K562 (cell line): Measurements from ENCODE around the gene PDE2A. TPM values are rescaled to one million over a fixed set of nuclear protein-coding genes. Genes with fewer than 3 reads are reported as not detected.
A peak's percentile ranks its signal among the peaks of the same experiment; 100 is the strongest.

Experiments used
- ATF7 ChIP-seq: fragments of 450-650 bp; IDR thresholded peaks from 2 replicates; pipeline ENCODE4 v1.7.1; 2014; ENCODE audit warnings: mild to moderate bottlenecking, moderate library complexity
- CBFB ChIP-seq: sonication (generic); formaldehyde crosslinking; IDR thresholded peaks from 2 replicates; pipeline ENCODE4 v1.4.0; 2020; ENCODE audit warnings: mild to moderate bottlenecking, missing genetic modification reagents
- EWSR1 ChIP-seq: fragments of 450-650 bp; IDR thresholded peaks from 2 replicates; pipeline ENCODE4 v1.6.1; 2018; ENCODE audit warnings: borderline replicate concordance, mild to moderate bottlenecking, low read depth, moderate library complexity; ENCODE audit not compliant: partially characterized antibody
- IRF2 ChIP-seq: sonication (generic); formaldehyde crosslinking; IDR thresholded peaks from 2 replicates; pipeline ENCODE4 v1.8.1; 2022; ENCODE audit warnings: mild to moderate bottlenecking, missing genetic modification reagents
- SMARCB1 ChIP-seq: IDR thresholded peaks from 2 replicates; pipeline ENCODE4 v1.6.1; 2011; ENCODE audit warnings: improper control_type of control experiment, low read depth; ENCODE audit not compliant: insufficient read length
- THRAP3 ChIP-seq: fragments of 450-650 bp; IDR thresholded peaks from 2 replicates; pipeline ENCODE4 v1.6.1; 2016; ENCODE audit warnings: mild to moderate bottlenecking, inconsistent platforms, borderline replicate concordance
- ZFP1 ChIP-seq: fragments of 450-650 bp; formaldehyde crosslinking; IDR thresholded peaks from 2 replicates; pipeline ENCODE4 v1.4.0; 2020; ENCODE audit warnings: mild to moderate bottlenecking, mixed read lengths
- ZMIZ1 ChIP-seq, 2 experiments: fragments of 150-350 bp in 1 of 2; IDR thresholded peaks; 2 replicates each; pipeline ENCODE4 v1.6.1; 2012 to 2016; ENCODE audit warnings: low read depth in 2 of 2, low read length in 2 of 2, mild to moderate bottlenecking in 1 of 2, moderate library complexity in 1 of 2
- ZNF3 ChIP-seq: fragments of 250-450 bp; sonication (Bioruptor Pico); IDR thresholded peaks from 2 replicates; pipeline ENCODE4 v1.5.0; 2021; ENCODE audit warnings: mild to moderate bottlenecking, moderate library complexity
- ZNF561 ChIP-seq: fragments of 450-650 bp; formaldehyde crosslinking; conservative IDR thresholded peaks from 2 replicates; pipeline ENCODE4 v1.4.0; 2020; ENCODE audit warnings: mild to moderate bottlenecking, moderate library complexity
- polyA plus RNA-seq, 8 experiments: library from polyadenylated mRNA; depleted of rRNA in 4 of 8; stranded (reverse) in 5 of 8; unstranded in 3 of 8; fragments of >200 nt; fragmentation: Nextera tagmentation in 2 of 8; fragmentation: Illumina TruSeq in 1 of 8; extraction: Ambion mirVana in 2 of 8; extraction: Trizol in 1 of 8; gene quantifications; 2 replicates each; pipeline versions ENCODE4 v1.2.1 to v1.2.3, GENCODE V29; 2011 to 2014; ENCODE audit warnings: inconsistent platforms in 1 of 8, missing spikeins in 1 of 8
- total RNA-seq, 7 experiments: library from RNA; depleted of rRNA in 6 of 7; stranded (reverse); fragments of >200 nt in 6 of 7; fragmentation: Illumina TruSeq in 2 of 7; extraction: Trizol in 2 of 7; gene quantifications; 2 replicates each; pipeline versions ENCODE4 v1.2.1 to v1.2.3, GENCODE V29; 2011 to 2021; ENCODE audit warnings: low replicate concordance in 1 of 7
- TF ChIP-seq, protein P1 (sequence below), 2 experiments: fragments of 450-650 bp in 1 of 2; sonication (generic) in 1 of 2; formaldehyde crosslinking in 1 of 2; IDR thresholded peaks; 2 replicates each; pipeline versions ENCODE4 v1.7.1 to v1.9.0; 2016 to 2022; ENCODE audit warnings: inconsistent platforms in 1 of 2, mild to moderate bottlenecking in 1 of 2, missing genetic modification reagents in 1 of 2
- TF ChIP-seq, protein P2 (sequence below), 3 experiments: IDR thresholded peaks in 2 of 3; conservative IDR thresholded peaks in 1 of 3; 2 replicates each; pipeline ENCODE4 v1.5.1; 2011 to 2012; ENCODE audit warnings: low read length in 3 of 3, mild to moderate bottlenecking in 3 of 3, control low read depth in 2 of 3, improper control_type of control experiment in 1 of 3, inconsistent platforms in 1 of 3, low read depth in 1 of 3, mixed read lengths in 1 of 3, moderate library complexity in 1 of 3; ENCODE audit not compliant: insufficient read depth in 2 of 3

The PDE2A gene
- total and polyA plus RNA-seq, 9 of the 15 experiments (the other 6 are each of a cell fraction or from before 2014, with no cell fraction given), result 0.07 to 15.2 (median 1.6) TPM; not detected in 1

DNA sequence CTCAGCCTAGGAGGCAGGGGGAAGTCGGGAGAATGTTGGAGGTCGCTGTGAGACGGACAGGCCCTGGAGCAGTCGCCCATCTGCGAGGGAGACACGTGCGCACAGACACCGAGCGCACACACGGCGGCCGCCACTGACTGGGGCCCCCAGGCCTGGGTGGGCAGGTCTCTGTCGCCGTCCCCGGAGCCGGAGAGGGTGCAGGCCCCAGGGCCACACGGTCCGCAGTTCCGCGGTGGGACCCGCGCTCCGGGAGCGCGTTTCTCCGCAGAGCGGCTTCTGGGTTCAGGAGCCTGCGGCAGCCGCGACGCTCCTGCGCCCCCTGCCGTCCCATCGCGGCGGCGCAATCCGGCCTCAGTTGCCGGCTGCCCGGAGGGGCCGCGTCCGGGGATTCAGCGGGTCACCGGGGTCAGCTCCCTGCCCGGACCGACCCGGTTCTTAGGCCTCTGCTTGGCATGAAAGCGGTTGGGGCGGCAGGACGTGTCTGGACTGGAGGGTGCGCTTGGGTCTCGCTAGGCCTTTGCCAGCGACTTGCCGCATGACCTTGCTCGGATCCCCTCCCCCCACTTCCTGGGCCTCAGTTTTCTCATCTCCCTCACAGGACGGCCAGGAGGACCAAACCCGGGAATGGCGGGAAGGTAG is 31.2 kb downstream of the PDE2A start (continued):
- TF ChIP-seq ZMIZ1 (IDR thresholded peaks at IDR 0.05; ENCODE audit: low read depth in 2 of 2, low read length in 2 of 2) (no peak), SMARCB1 (no peak), ZFP1 (CRISPR knock-in tag) (no peak), ZNF561 (CRISPR knock-in tag) (no peak), IRF2 (CRISPR knock-in tag) (0 out of 2 replicates have a peak, but pooled peaks have one; percentile 44), CBFB (CRISPR knock-in tag) (peak; percentile 54; the same call in 1 of the 2 replicates), EWSR1 (no peak), THRAP3 (no peak), ATF7 (peak; percentile 56), ZNF3 (CRISPR knock-in tag) (no peak)
- TF ChIP-seq, protein P1, sequence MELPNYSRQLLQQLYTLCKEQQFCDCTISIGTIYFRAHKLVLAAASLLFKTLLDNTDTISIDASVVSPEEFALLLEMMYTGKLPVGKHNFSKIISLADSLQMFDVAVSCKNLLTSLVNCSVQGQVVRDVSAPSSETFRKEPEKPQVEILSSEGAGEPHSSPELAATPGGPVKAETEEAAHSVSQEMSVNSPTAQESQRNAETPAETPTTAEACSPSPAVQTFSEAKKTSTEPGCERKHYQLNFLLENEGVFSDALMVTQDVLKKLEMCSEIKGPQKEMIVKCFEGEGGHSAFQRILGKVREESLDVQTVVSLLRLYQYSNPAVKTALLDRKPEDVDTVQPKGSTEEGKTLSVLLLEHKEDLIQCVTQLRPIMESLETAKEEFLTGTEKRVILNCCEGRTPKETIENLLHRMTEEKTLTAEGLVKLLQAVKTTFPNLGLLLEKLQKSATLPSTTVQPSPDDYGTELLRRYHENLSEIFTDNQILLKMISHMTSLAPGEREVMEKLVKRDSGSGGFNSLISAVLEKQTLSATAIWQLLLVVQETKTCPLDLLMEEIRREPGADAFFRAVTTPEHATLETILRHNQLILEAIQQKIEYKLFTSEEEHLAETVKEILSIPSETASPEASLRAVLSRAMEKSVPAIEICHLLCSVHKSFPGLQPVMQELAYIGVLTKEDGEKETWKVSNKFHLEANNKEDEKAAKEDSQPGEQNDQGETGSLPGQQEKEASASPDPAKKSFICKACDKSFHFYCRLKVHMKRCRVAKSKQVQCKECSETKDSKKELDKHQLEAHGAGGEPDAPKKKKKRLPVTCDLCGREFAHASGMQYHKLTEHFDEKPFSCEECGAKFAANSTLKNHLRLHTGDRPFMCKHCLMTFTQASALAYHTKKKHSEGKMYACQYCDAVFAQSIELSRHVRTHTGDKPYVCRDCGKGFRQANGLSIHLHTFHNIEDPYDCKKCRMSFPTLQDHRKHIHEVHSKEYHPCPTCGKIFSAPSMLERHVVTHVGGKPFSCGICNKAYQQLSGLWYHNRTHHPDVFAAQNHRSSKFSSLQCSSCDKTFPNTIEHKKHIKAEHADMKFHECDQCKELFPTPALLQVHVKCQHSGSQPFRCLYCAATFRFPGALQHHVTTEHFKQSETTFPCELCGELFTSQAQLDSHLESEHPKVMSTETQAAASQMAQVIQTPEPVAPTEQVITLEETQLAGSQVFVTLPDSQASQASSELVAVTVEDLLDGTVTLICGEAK (IDR thresholded peaks at IDR 0.05), result no peak
- TF ChIP-seq, protein P1 (CRISPR knock-in tag; IDR thresholded peaks at IDR 0.05), result no peak
- TF ChIP-seq, protein P2, sequence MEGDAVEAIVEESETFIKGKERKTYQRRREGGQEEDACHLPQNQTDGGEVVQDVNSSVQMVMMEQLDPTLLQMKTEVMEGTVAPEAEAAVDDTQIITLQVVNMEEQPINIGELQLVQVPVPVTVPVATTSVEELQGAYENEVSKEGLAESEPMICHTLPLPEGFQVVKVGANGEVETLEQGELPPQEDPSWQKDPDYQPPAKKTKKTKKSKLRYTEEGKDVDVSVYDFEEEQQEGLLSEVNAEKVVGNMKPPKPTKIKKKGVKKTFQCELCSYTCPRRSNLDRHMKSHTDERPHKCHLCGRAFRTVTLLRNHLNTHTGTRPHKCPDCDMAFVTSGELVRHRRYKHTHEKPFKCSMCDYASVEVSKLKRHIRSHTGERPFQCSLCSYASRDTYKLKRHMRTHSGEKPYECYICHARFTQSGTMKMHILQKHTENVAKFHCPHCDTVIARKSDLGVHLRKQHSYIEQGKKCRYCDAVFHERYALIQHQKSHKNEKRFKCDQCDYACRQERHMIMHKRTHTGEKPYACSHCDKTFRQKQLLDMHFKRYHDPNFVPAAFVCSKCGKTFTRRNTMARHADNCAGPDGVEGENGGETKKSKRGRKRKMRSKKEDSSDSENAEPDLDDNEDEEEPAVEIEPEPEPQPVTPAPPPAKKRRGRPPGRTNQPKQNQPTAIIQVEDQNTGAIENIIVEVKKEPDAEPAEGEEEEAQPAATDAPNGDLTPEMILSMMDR (IDR thresholded peaks at IDR 0.05 in 2 of 3, conservative IDR thresholded peaks at IDR 0.05 in 1 of 3; ENCODE audit: insufficient read depth in 2 of 3, low read depth in 1 of 3, low read length in 3 of 3), result peak; percentile 87 to 95 (median 89)
